Measurements from ENCODE around the gene CTIF. TPM values are rescaled to one million over a fixed set of nuclear protein-coding genes. Genes with fewer than 3 reads are reported as not detected.

The CTIF gene
- total and polyA plus RNA-seq, 4 donors: 10.6 to 26.7 (median 12.3) TPM

- TF ChIP-seq ZBTB33 (IDR thresholded peaks at IDR 0.05): no peak
- no peak for TF ChIP-seq EGR1 (IDR thresholded peaks at IDR 0.05; ENCODE audit: low read depth in 2 of 2)
- no peak for TF ChIP-seq JUND (IDR thresholded peaks at IDR 0.05)
- no peak for TF ChIP-seq HNF4G (IDR thresholded peaks at IDR 0.05)
- TF ChIP-seq YY1 (IDR thresholded peaks at IDR 0.05): no peak
Observed at GRCh38 chr18:48743886-48744285, 205.1 kb downstream of the CTIF start (continued).

DNA sequence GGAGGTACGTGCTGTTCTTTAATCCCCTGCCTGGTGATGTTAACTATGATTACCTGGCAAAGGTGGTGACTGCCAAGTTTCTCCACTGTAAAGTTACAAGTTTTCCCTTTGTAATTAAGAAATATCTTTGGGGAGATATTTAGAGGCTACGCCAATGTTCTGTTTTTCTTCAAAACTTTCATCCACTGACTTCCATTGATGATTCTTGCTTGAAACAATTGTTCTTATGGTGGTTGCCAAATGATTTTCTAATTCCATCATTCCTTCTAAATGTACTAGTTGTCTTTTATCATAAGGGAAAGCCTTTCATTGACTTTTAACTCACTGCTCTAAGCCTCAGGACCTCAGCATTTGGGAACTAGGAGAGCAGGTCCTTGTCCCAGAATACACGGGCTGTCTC, 206.5 kb downstream of the CTIF start:
- 92% methylated on average over 3 of the region's 3 CpGs for WGBS
- Histone ChIP-seq H3K36me3 (ENCODE audit: control insufficient read depth in 4 of 4, insufficient read depth in 3 of 4, low read depth in 1 of 4, low read length in 3 of 4) (peaks cover 0 to 2% (median 0%) of the 10 kb centered on the region in 4 donors), H3K4me1 (ENCODE audit: control insufficient read depth in 4 of 4, insufficient read depth in 4 of 4, low read length in 3 of 4) (no peaks in the 10 kb centered on the region), H3K9ac (ENCODE audit: low read depth in 1 of 2, low read length in 2 of 2) (no peak overlapping the region), H3K9me3 (ENCODE audit: control insufficient read depth in 4 of 4, low read length in 3 of 4) (no peaks in the 10 kb centered on the region), H3K27ac (ENCODE audit: low read depth in 1 of 2, low read length in 2 of 2) (no peak overlapping the region), H3K27me3 (ENCODE audit: control insufficient read depth in 4 of 4, insufficient read depth in 4 of 4, low read length in 3 of 4) (no peaks in the 10 kb centered on the region), H3K4me3 (ENCODE audit: low read depth in 1 of 3, low read length in 3 of 3) (no peak overlapping the region)
- DNase-seq (ENCODE audit: low spot score): no peak
- TF ChIP-seq NR2F2 (IDR thresholded peaks at IDR 0.05) (no peak), ATF3 (IDR thresholded peaks at IDR 0.05) (no peak), HNF4A (conservative IDR thresholded peaks at IDR 0.05) (no peak), ZBTB33 (IDR thresholded peaks at IDR 0.05) (no peak), GABPA (IDR thresholded peaks at IDR 0.05 in 1 of 2, conservative IDR thresholded peaks at IDR 0.05 in 1 of 2) (no peak), RXRA (IDR thresholded peaks at IDR 0.05) (no peak), YY1 (IDR thresholded peaks at IDR 0.05) (no peak), FOXA2 (IDR thresholded peaks at IDR 0.05) (no peak), RAD21 (IDR thresholded peaks at IDR 0.05) (no peak), TAF1 (conservative IDR thresholded peaks at IDR 0.05) (no peak), SP1 (IDR thresholded peaks at IDR 0.05) (no peak), JUND (IDR thresholded peaks at IDR 0.05) (no peak), HNF4G (IDR thresholded peaks at IDR 0.05) (no peak), EGR1 (IDR thresholded peaks at IDR 0.05; ENCODE audit: low read depth in 2 of 2) (no peak)
- TF ChIP-seq, protein P1, sequence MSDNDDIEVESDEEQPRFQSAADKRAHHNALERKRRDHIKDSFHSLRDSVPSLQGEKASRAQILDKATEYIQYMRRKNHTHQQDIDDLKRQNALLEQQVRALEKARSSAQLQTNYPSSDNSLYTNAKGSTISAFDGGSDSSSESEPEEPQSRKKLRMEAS (IDR thresholded peaks at IDR 0.05): no peak

- Histone ChIP-seq H3K9me3 (ENCODE audit: control insufficient read depth in 4 of 4, low read length in 3 of 4) (no peaks in the 10 kb centered on the region), H3K9ac (ENCODE audit: low read depth in 1 of 2, low read length in 2 of 2) (no peak overlapping the region), H3K4me1 (ENCODE audit: control insufficient read depth in 4 of 4, insufficient read depth in 4 of 4, low read length in 3 of 4) (no peaks in the 10 kb centered on the region), H3K27me3 (ENCODE audit: control insufficient read depth in 4 of 4, insufficient read depth in 4 of 4, low read length in 3 of 4) (no peaks in the 10 kb centered on the region), H3K27ac (ENCODE audit: low read depth in 1 of 2, low read length in 2 of 2) (no peak overlapping the region), H3K4me3 (ENCODE audit: low read depth in 1 of 3, low read length in 3 of 3) (no peak overlapping the region), H3K36me3 (ENCODE audit: control insufficient read depth in 4 of 4, insufficient read depth in 3 of 4, low read depth in 1 of 4, low read length in 3 of 4) (peaks cover 0 to 3% (median 1%) of the 10 kb centered on the region in 4 donors)
- 90% methylated on average over 13 of the region's 13 CpGs for WGBS
- no peak for DNase-seq (ENCODE audit: low spot score)
- TF ChIP-seq HNF4A (conservative IDR thresholded peaks at IDR 0.05): peak in 1 of 2 donors; percentile 13
- TF ChIP-seq SP1 (IDR thresholded peaks at IDR 0.05): no peak
Observed at GRCh38 chr18:48749768-48750167, 210.9 kb downstream of the CTIF start.

All from liver (tissue), 9 donors.